NCI-H2196 (cell line): ENCODE measurements around the gene SCAF8.
A peak's percentile ranks its signal among the peaks of the same experiment; 100 is the strongest.
"Not testable (repeated sequence)": the region's sequence is repeated elsewhere in the genome, so short reads cannot be mapped to it uniquely, and the experiment has no call there.

Experiments used
- DNase-seq: peaks from one replicate; lab custom pipeline; 2025; ENCODE audit not compliant: unreplicated experiment; lab: John Stamatoyannopoulos, UW

SCAF8 gene, protein sequence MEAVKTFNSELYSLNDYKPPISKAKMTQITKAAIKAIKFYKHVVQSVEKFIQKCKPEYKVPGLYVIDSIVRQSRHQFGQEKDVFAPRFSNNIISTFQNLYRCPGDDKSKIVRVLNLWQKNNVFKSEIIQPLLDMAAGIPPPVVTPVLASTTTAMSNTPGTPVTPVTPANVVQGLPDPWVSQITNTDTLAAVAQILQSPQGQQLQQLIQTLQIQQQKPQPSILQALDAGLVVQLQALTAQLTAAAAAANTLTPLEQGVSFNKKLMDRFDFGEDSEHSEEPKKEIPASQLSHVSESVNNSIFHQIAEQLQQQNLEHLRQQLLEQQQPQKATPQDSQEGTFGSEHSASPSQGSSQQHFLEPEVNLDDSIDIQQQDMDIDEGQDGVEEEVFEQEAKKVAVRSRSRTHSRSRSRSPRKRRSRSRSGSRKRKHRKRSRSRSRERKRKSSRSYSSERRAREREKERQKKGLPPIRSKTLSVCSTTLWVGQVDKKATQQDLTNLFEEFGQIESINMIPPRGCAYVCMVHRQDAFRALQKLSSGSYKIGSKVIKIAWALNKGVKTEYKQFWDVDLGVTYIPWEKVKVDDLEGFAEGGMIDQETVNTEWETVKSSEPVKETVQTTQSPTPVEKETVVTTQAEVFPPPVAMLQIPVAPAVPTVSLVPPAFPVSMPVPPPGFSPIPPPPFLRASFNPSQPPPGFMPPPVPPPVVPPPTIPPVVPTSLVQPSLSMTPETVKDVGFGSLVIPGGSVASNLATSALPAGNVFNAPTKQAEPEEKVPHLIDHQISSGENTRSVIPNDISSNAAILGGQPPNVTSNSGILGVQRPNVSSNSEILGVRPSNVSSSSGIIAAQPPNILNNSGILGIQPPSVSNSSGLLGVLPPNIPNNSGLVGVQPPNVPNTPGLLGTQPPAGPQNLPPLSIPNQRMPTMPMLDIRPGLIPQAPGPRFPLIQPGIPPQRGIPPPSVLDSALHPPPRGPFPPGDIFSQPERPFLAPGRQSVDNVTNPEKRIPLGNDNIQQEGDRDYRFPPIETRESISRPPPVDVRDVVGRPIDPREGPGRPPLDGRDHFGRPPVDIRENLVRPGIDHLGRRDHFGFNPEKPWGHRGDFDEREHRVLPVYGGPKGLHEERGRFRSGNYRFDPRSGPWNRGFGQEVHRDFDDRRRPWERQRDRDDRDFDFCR (N-terminal part only)

DNA sequence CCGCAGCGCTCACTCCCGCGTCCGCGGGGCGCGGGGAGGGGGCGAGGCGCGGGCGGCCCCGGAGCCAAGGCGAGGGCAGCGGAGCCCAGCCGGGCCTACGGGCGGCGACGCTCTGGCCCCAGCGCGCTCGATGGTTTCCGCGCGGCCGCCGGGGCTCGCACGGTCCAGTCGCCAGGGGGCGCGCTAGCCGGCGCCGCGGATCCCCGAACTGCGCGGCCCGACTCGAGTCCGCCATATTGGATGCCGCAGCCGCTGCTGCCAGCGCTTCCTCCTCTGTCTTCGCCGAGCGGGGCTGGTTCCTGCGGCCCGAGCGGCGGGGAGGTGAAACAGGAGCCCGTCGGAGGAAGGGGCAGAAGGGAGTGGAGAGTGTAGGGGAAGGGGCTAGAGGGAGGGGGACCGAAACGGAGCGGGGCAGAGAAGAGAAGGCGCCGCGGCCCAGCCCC is at the start of gene SCAF8:
SCAF8 (plus strand) TSS at position 234 of the 443 bp plus-strand sequence. CDS start 485 bp downstream, outside the sequence.
- peak; percentile 62 for DNase-seq

DNA sequence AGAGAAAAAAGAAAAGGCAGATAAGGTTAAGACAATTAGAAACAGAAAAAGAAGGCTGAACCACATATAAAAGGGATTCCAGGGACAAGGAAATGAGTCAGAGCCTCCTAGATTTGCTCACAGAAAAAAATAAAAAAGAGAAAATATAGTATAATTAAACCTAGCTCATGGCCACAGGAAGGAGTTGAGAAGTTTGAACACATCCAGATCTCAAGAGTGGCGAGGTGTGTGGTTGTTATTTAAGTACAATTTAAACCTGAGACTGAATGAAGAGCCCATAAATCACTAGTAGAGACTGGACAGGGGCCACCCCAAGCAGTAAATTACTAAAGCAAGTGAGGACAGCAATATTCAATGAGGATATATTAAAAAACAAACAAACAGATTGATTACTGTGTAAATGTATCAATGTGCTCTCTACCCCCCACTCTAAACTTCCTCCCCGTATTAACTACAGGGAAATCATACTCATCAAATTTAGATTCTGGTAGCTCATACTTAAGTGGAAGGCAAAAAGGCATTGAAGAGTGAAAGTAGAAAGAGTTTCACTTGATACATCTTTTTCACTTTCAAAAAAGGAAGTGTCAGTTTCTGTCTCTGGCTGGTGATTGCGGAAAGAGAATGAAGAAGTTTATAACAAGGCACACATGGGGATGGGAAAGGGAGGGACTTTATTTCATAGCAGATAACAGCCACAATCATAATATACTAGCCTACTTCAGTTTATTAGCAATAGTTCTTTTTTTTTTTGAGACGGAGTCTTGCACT is 49.3 kb upstream of the SCAF8 start:
- no peak for DNase-seq

DNA sequence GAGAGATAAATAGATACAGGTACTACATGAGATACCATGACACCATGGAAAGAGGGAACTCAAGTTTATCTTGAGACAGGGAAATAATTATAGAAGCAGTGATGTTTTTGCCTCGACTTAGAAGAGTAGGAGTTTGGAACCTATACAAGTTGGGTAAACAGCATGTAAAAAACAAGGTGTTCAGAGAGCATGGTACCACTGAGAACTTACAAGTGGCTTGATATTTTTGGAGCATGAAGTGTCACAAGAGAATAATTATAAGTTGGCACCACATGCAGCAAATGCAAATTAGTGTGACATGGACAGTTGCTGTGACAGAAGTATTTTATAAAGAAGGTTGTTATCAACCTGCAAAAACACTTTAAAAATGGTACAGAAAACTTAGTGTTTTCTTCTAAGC is 47.1 kb upstream of the SCAF8 start:
- no peak for DNase-seq

DNA sequence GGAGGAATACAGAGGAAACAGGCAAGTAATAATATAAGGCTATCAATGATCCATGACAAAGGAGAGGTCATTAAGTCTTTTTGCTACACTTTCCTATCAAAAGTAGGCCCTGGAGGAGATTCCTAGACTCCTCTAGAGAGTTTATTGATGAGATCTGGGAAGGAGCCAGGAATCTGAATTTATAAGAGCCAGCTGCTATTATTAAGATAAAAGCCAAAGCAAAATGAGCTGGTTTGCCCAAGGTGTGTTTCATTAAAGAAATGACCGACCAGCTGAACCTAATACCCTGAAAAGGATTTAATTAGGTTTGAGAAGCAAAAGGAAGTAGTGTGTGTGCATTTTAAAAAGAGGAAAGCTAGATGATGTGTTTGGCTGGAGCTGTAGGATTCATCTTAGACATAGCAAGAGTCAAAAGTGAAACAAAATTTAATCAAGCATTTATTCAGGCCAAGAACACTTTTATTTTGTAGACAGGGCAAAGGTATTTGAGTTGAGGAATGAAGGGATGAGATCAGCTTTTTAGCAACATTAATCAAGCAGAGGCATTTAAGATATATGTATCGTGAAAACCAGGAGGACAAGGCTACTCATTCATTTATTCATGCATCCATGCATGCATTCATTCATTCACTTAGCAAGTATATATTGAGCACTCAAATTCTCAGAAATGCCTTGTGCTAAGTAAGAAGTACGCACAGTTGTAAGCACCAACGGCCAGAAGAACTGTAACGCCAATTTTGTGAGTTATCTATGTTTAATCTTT is 43.5 kb upstream of the SCAF8 start:
- no peak for DNase-seq

DNA sequence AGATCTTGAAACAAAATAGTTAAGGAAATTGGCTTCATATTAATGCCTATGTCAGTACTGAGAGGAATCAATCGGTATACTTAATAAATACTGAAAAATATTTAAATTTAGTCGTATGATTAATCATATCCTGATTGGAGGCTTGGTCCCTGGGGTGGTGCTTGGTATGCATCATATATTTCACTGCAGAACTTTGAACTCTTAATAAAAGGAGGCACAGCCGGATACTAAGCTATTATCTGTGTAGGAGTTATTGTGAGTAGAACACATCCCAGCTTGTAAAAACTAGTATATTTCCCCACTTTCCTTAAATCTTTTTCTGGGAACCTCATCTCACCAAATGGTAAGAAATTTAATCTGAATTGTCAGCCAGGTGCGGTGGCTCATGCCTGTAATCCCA is 42.4 kb upstream of the SCAF8 start:
- no peak for DNase-seq

DNA sequence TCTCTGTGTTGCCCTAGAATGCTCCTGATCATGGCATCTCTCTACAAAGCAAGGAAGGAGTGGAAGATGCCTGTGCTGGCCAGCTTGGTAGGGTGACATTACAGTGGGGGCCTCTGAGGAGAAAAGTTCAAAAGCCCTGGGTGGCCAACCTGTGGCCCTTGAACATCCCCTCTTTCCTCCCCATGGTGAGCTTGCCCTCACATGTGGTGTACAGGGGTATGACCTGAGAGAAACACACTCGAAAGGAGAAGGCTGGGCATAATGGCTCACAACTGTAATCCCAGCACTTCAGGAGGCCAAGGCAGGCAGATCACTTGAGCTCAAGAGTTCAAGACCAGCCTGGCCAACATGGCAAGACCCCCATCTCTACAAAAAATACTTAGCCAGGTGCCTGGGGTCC is 36.6 kb upstream of the SCAF8 start:
- no peak for DNase-seq

DNA sequence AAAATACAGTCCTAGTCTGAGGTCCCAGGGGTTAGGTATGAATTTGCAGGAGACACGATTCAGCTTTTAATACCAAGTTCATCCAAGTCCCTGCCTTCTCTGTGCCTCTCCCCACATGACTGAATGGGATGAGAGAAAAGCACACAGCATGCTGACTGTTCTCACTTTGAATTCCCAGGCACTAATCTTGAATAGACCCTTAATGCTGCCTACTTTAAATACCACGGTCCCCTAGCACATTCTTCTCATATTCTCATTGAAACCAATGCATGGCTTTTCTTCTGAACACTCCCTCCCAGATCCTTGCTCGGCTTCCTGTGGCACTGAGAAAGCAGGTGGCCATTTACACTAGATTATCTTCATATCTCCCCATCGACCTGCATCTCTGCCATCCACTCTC is 30.1 kb upstream of the SCAF8 start:
- DNase-seq, result no peak

DNA sequence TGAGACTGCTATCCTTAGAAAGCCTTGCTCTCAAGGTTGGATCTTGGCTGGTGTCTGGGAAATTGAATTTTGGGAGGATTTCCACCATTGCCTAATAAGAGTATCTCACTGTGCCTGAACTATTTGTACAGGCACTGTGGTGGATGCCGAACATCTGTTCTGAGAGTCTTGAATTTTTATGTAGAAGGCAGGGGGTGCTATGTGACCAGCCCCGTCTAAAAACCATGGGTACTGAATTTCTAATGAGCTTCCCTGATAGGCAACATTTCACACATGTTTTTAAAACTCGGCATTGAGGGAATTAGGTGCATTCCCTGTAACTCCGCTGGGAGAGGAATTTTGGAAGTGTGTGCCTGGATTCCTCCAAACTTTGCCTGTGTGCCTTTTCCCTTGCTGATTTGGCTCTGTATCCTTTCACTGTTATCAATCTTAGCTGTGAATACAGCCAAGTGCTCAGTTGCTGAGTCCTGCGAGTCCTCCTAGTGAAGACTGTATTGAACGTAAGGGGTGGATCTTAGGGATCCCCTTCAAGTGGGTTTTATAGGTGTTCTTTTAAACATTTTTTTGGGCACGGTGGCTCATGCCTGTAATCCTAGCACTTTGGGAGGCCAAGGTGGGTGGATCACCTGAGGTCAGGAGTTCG is 27.6 kb upstream of the SCAF8 start:
- DNase-seq, result no peak

DNA sequence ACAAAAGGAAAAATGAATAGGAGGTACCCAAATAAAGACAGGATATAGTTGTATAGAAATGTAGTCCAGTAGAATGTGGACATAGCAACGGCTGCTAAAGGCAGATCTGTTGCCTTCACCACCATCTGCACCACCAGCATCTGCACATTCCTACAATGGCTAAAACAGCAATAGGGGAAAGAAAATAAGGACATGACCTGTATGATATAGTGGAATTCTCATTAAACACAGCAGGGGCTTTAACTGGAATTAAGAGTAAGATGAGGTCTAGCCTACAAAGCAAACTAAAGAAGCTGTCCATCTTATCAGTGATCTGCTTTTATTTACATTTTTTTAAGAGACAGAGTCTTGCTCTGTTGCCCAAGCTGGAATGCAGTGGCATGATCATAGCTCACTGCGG is 26.8 kb upstream of the SCAF8 start:
- DNase-seq, result no peak

DNA sequence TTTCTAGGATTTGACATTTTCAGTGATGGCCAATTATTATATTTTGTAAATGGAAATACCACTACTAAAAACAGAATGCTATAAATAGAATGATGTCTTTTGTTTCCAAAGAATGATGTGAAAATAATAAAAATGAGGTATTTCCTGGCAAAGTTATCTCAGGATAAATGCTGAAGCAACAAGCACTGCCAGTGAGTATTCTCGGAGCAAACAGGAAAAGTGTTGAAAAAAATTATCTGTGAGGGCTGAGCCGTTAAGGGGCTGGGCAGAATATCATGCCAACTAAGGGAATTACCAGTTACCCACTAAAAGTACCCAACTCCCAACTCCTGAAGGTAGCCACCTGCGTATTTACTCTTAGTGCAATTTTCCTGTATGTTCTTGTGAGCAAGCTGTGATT is 23.6 kb upstream of the SCAF8 start:
- no peak for DNase-seq

DNA sequence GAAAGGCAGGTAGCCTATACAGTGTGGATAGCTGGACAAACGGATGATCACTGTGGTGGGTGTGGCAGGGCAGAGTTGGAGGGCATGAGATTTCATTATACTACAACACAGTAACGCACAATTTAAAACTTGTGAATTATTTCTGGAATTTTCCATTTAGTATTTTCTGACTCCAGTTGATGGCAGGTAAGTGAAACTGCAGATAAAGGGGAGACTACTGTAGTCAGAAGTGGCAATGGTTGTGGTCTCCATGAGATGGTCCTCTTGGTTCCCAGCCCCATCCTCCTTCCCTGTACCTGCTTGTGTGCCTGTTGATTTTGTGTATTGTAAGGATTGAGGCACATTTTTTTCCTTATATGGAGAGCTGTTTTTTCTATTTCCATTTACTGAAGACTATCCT is 22.5 kb upstream of the SCAF8 start:
- DNase-seq, result no peak

DNA sequence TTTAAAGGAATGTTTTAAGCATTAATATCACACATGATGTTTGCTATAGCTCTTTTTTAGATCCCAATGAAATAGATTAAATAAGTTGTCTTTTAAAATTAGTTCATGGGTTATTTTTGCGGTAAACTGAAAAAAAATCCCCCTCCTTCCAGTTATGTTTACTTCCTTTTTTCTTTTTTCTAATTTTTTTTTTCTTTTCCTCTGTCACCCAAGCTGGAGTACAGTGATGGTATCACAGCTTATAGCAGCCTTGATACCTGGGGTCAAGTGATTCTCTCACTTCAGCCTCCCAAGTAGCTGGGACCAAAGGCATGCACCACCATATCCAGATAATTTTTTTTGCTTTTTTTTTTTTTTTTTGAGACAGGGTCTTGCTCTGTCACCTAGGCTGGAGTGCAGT is 17.8 kb upstream of the SCAF8 start:
- no peak for DNase-seq

DNA sequence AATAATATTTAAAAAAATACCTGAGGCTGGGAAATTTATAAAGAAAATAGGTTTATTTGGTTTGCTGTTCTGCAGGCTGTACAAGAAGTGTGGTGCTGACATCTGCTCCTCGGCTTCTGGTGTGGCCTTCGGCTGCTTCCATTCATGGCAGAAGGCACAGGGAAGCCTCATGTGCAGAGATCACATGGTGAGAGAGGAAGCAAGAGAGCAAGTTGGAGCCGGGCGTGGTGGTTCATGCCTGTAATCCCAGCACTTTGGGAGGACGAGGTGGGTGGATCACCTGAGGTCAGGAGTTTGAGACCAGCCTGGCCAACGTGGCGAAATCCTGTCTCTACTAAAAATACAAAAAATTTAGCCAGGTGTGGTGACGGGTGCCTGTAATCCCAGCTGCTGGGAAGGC is 16.9 kb upstream of the SCAF8 start:
- not testable (repeated sequence) for DNase-seq

DNA sequence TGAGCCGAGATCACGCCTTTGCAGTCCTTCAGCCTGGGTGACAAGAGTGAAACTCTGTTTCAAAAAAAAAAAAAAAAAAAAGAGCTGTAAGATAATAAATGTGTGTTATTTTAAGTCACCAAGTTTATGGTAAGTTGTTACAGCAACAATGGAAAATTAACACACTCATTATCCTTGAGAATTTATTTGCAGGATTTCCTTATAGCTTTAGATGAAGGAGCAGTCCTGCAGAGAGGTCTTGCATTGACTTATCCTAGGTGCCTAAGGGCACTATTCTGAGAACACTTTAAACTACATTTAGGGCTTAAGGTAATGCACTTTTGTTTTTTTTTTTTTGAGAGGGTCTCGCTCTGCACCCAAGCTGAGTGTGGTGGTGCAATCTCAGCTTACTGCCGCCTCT is 13.8 kb upstream of the SCAF8 start:
- no peak for DNase-seq

DNA sequence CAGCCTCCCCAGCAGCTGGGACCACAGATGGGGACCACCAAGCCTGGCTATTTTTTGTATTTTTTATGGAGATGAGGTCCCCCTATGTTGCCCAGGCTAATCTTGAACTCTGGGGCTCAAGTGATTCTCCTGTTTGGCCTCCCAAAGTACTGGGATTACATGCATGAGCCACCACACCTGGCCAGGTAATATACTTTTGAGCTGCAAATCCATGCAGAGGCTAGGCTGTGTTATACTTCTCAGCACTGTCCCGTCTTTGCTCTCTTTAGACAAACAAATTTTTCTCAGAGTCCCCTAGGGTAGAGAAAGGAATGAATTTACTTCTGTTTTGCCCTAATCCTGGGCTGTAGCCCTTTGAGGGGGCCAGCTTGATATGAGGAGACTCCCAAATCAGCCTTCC is 13.4 kb upstream of the SCAF8 start:
- DNase-seq, result no peak

DNA sequence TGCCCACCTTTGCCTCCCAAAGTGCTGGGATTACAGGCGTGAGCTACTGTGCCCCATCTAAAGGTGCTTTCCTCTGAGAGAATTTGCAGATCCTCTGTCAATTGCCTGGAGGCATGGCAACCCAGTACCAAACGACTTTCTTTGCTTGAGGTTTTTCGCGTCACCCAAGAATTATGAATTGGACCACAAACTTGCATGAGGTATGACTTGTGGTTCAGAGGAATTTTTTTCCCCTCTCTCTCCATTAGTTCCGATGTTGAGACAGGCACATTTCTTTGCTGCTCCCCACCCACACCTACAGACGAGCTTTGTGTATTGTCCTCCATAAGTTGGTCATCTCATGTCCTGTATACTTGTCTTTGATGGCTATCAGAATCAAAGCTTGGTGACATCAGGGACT is 11.8 kb upstream of the SCAF8 start:
- no peak for DNase-seq

DNA sequence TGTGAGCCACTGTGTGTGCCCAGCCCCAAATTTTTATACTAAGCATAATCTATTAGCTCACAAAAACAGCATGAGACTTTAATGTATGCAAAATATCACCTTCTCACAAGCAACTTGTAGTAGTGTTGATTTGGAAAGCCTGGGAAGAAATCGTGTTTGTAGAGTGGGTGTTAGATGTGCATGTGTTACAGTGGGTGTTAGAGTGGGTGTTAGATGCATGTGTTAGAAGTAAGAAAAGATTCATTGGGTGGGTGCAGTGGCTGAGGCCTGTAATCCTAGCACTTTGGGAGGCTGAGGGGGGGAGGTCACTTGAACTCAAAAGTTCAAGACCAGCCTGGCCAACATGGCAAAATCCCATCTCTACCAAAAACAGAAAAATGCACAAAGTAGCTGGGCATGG is 6.3 kb upstream of the SCAF8 start:
- DNase-seq, result no peak

DNA sequence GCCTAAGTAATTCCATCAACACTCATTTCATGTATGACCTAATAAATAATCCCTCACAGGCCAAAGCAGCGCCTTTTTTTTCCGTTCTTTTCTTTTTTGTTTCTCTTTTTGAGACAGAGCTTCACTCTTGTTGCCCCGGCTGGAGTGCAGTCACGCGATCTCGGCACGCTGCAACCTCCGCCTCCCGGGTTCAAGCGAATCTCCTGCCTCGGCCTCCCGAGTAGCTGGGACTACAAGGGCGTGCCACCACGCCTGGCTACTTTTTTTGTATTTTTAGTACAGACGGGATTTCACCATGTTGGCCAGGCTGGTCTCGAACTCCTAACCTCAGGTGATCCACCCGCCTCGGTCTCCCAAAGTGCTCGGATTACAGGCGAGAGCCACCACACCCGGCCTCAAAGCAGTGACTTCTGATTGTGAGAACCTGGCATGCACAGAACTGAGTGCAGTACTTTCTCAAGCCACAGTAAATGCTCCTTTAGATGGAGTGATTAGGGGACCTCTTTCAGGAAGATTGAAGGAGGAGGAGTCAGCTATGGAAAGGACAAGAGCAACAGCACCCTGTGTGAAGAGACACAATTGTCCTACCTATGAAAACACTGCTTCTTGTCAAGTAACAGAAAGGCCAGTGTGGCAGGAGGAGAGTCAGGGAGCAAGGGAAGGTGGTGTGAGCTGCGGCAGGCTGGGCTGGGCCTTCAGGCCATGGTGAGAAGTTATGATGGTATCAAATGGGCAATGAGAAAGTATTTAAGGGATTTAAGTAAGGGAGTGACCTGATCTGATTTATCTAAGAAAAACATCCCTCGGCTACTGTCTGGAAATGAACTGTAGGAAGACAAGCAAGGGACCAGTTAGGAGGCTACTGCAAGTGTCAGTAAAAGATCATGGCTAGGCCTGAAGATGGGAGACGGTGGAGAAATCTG is 1.7 kb upstream of the SCAF8 start:
- no peak for DNase-seq
